SK-N-SH (cell line): ENCODE data around the gene NECTIN1.

ENCODE experiments used
- EZH2phosphoT487 ChIP-seq: fragments of 200-600 bp; sonication (generic); IDR thresholded peaks from 2 replicates; pipeline ENCODE4 v1.6.1; 2017; ENCODE audit warnings: low read depth, mixed run types, mild to moderate bottlenecking, antibody characterized with exemption, moderate library complexity, borderline replicate concordance
- FOXJ3 ChIP-seq: sonication (generic); formaldehyde crosslinking; IDR thresholded peaks from 2 replicates; pipeline ENCODE4 v1.5.1; 2020; ENCODE audit warnings: mild to moderate bottlenecking, missing genetic modification reagents
- NRF1 ChIP-seq: IDR thresholded peaks from 2 replicates; pipeline ENCODE4 v1.6.1; 2012; ENCODE audit warnings: low read depth, mild to moderate bottlenecking, low read length
- POLR2AphosphoS5 ChIP-seq: IDR thresholded peaks from 2 replicates; pipeline ENCODE4 v1.6.1; 2012; ENCODE audit warnings: low read depth, low read length
- RAD21 ChIP-seq: IDR thresholded peaks from 2 replicates; pipeline ENCODE4 v1.6.1; 2012; ENCODE audit warnings: mild to moderate bottlenecking, low read length
- RFX5 ChIP-seq: IDR thresholded peaks from 2 replicates; pipeline ENCODE4 v1.6.1; 2012; ENCODE audit warnings: mild to moderate bottlenecking, improper control_type of control experiment, low read length
- TAF1 ChIP-seq: IDR thresholded peaks from 2 replicates; pipeline ENCODE4 v1.6.1; 2012; ENCODE audit warnings: low read depth, mild to moderate bottlenecking, low read length, moderate library complexity, borderline replicate concordance
- TEAD4 ChIP-seq: IDR thresholded peaks from 2 replicates; pipeline ENCODE4 v1.4.0; 2012; ENCODE audit warnings: mild to moderate bottlenecking, borderline replicate concordance; ENCODE audit not compliant: insufficient read depth
- YY1 ChIP-seq: IDR thresholded peaks from 2 replicates; pipeline ENCODE4 v1.4.0; 2012; ENCODE audit warnings: low read depth, mild to moderate bottlenecking
- TF ChIP-seq, protein P1 (sequence below): fragments of 200-600 bp; sonication (generic); IDR thresholded peaks from 2 replicates; pipeline ENCODE4 v1.6.1; 2017; ENCODE audit warnings: antibody characterized with exemption, mild to moderate bottlenecking, moderate library complexity
- TF ChIP-seq, protein P2 (sequence below): IDR thresholded peaks from 2 replicates; pipeline ENCODE4 v1.4.0; 2012; ENCODE audit warnings: low read depth, borderline replicate concordance

DNA sequence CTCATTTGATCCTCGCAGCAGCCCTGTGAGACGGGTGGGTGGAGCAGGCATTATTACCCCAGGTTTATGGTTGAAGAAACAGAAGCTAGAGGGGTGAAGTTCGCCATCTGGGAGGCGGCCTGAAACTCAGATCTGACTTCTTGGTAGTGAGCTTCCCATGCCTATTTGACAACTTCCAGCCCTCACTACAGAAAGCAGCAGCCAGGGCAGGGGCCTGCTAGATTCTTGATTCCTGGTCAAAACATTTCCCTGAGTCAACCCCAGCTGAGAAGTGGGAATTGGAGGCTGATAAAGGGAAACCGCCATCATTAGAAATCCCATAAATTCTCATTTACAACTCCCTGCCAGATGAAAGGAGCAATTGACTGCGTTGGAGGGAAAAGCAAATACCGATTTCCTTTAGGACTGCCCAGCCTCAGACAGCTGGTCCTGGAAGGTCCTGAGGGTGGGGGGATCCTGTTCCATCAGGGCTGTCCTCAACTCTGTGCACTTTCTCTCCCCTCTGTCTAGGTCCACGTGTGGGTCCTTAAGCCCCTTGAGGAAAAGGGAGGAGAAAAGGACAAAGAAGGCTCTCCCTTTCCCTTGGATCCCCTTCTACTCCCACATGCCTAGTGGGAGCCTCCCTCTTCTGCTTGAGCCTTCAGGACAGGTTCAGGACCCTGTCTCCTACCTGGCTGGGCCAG lies 10.2 kb upstream of the NECTIN1 start:
- TF ChIP-seq YY1 (no peak), FOXJ3 (no peak), TEAD4 (no peak), RFX5 (no peak), POLR2AphosphoS5 (no peak), RAD21 (no peak), NRF1 (no peak), TAF1 (no peak), EZH2phosphoT487 (no peak)
- TF ChIP-seq, protein P1, sequence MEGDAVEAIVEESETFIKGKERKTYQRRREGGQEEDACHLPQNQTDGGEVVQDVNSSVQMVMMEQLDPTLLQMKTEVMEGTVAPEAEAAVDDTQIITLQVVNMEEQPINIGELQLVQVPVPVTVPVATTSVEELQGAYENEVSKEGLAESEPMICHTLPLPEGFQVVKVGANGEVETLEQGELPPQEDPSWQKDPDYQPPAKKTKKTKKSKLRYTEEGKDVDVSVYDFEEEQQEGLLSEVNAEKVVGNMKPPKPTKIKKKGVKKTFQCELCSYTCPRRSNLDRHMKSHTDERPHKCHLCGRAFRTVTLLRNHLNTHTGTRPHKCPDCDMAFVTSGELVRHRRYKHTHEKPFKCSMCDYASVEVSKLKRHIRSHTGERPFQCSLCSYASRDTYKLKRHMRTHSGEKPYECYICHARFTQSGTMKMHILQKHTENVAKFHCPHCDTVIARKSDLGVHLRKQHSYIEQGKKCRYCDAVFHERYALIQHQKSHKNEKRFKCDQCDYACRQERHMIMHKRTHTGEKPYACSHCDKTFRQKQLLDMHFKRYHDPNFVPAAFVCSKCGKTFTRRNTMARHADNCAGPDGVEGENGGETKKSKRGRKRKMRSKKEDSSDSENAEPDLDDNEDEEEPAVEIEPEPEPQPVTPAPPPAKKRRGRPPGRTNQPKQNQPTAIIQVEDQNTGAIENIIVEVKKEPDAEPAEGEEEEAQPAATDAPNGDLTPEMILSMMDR = no peak
- TF ChIP-seq, protein P2, sequence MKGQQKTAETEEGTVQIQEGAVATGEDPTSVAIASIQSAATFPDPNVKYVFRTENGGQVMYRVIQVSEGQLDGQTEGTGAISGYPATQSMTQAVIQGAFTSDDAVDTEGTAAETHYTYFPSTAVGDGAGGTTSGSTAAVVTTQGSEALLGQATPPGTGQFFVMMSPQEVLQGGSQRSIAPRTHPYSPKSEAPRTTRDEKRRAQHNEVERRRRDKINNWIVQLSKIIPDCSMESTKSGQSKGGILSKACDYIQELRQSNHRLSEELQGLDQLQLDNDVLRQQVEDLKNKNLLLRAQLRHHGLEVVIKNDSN = no peak
